ENCODE measurements around the gene TLE3.

GRCh38 chr15:70084461-70084860 lies 13.3 kb downstream of the TLE3 start:
- TF ChIP-seq JUND (IDR thresholded peaks at IDR 0.05), result no peak
- TF ChIP-seq, protein P1, sequence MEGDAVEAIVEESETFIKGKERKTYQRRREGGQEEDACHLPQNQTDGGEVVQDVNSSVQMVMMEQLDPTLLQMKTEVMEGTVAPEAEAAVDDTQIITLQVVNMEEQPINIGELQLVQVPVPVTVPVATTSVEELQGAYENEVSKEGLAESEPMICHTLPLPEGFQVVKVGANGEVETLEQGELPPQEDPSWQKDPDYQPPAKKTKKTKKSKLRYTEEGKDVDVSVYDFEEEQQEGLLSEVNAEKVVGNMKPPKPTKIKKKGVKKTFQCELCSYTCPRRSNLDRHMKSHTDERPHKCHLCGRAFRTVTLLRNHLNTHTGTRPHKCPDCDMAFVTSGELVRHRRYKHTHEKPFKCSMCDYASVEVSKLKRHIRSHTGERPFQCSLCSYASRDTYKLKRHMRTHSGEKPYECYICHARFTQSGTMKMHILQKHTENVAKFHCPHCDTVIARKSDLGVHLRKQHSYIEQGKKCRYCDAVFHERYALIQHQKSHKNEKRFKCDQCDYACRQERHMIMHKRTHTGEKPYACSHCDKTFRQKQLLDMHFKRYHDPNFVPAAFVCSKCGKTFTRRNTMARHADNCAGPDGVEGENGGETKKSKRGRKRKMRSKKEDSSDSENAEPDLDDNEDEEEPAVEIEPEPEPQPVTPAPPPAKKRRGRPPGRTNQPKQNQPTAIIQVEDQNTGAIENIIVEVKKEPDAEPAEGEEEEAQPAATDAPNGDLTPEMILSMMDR (IDR thresholded peaks at IDR 0.05), result no peak
- TF ChIP-seq ZBTB33 (IDR thresholded peaks at IDR 0.05; ENCODE audit: borderline replicate concordance, low read depth), result no peak
- no peak for TF ChIP-seq POLR2AphosphoS5 (IDR thresholded peaks at IDR 0.05; ENCODE audit: low read depth, low read length)
- no peak for TF ChIP-seq EP300 (IDR thresholded peaks at IDR 0.05; ENCODE audit: borderline replicate concordance in 1 of 2, low read depth in 1 of 2, low read length in 1 of 2)
- TF ChIP-seq, protein P2, sequence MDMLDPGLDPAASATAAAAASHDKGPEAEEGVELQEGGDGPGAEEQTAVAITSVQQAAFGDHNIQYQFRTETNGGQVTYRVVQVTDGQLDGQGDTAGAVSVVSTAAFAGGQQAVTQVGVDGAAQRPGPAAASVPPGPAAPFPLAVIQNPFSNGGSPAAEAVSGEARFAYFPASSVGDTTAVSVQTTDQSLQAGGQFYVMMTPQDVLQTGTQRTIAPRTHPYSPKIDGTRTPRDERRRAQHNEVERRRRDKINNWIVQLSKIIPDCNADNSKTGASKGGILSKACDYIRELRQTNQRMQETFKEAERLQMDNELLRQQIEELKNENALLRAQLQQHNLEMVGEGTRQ (IDR thresholded peaks at IDR 0.05; ENCODE audit: borderline replicate concordance, low read depth, low read length), result no peak
- no peak for TF ChIP-seq RFX5 (IDR thresholded peaks at IDR 0.05; ENCODE audit: low read length)
- TF ChIP-seq REST (IDR thresholded peaks at IDR 0.05; ENCODE audit: low read depth, low read length), result no peak
- TF ChIP-seq FOXM1 (IDR thresholded peaks at IDR 0.05; ENCODE audit: low read depth), result no peak
- no peak for TF ChIP-seq SMC3 (IDR thresholded peaks at IDR 0.05; ENCODE audit: low read depth, low read length)
- no peak for TF ChIP-seq CHD2 (IDR thresholded peaks at IDR 0.05; ENCODE audit: low read length, partially characterized antibody)
